HG02840 (cell line): ENCODE results near the gene RHD.
A peak's percentile ranks its signal among the peaks of the same experiment; 100 is the strongest.
"Not testable (repeated sequence)": the region's sequence is repeated elsewhere in the genome, so short reads cannot be mapped to it uniquely, and the experiment has no call there.

Experiments
- ATAC-seq: cut with Tn5 transposase; IDR thresholded peaks from one replicate; pipeline ENCODE4 v1.9.1; 2021; ENCODE audit warnings: mild to moderate bottlenecking, moderate library complexity, moderate number of reproducible peaks; ENCODE audit not compliant: unreplicated experiment, low FRiP score

Gene RHD

GRCh38 chr1:25272238-25272637 is at the start of gene RHD:
RHD (plus strand) TSS chr1:25272509; CDS start chr1:25272548, 39 bp downstream.
- ATAC-seq = not testable (repeated sequence)

GRCh38 chr1:25222606-25223005 is 49.7 kb upstream of the RHD start:
- ATAC-seq = no peak

DNA sequence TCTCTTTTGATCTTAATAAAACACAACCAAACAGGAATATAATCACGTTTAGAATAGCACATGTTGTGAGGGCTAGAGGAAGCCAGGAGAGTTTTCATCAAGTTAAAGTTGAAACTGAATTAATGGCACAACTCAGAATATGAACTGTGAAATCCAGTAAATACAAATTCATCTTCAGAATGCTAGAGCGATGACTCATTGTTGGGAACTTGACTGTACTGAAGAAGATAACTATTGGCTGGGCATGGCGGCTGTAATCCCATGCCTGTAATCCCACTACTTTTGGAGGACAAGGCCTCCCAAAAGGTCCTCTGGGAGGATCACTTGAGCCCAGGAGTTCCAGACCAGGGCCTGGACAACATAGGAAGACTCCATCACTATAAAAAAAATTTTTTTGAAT is 48.8 kb upstream of the RHD start:
- no peak for ATAC-seq

DNA sequence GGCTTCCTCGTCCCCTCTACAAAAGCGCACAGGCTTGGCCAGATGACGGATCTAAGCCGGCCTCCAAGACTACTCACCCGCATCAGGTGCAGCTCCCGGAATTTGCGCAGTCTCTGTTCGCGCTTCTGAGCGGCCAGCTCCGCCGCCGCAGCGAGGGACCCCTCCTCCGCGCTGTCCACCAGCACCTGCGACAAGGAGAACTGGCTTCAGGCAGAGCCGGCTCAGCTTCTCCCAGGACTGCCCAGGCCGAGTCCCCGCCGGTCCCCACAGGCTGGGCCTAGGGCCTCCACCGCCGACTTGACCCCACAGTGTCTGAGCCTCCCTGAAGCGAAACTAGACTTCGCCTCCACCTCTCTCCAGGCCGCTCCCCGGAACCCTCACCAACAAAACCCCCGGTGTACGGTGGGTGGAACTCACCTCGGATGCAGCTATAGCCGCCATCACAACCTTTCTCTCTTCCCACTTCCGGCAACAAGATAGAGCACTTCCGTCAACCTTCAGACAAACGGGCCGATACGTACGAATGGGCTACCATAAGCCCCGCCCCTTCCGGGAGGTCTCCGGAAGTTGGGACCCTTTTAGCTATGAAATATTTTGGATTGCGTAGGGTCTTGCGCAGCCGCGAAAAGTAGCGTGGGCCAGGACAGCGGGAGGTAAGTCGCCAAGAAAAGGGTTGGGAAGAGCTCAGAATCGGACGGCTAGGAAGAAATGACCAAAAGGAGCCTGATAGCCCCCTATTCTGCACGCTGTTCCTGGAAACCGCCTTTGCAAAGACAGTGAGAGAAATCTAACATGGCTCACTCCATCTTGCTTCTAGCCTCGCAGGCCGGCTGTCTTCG is 40.1 kb upstream of the RHD start, which contains the start of gene SYF2:
SYF2 (minus strand) TSS at position 476 of the 839 bp plus-strand sequence; CDS start at position 441, 35 bp downstream.
- ATAC-seq = peak; percentile 84

DNA sequence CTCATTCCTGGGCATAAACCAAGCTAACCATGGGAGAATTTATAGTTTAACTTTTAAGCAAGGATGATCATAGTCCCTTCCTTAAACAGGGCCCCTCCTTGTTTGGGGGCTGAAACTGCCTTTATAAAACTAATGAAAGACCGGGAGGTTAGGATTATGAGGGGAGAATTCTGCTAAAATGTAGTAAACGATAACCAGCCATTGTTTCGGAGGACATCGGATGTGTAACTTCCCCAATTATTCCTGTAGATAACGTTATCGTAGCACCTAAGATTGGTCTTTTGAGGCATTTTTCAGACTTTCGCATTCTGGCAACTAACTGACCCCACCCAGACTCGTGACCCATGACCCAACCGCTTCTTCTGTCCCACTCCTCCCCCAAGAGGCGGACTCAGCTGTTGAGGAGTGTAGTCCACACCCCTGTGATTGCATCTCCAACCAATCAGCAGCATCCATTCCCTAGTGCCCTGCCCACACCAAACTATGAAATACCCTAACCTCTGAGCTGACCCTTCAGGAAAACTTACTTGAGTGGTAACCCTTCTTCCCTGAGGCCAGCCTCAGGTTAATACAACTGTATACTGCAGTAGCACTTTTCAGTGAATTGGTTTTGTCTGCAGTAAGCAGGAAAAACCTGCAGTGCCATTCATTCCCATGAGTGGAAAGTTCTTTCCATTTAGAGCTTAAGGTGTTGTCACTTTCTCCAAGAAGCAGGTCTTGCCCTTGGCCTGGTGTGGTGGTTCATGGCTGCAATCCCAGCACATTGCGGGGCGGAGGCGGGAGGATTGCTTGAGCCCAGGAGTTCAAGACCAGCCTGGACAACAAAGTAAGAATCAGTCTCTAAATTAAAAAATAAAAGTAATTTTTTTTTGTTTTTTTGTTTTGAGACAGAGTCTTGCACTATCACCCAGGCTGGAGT is 39.2 kb upstream of the RHD start:
- ATAC-seq = no peak

DNA sequence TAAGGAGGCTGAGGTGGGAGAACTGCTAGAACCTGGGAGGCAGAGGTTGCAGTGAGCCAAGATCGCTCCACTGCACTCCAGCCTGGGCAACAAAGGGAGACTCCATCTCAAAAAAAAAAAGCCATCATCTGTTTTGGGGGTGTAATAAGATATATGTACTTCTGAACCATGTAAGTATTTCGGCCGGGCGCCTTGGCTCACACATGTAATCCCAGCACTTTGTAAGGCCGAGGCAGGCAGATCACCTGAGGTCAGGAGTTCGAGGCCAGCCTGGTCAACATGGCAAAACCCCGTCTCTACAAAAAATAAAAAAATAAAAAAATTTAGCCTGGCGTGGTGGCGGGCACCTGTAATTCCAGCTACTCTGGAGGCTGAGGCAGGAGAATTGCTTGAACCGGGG is 36.9 kb upstream of the RHD start:
- not testable (repeated sequence) for ATAC-seq

DNA sequence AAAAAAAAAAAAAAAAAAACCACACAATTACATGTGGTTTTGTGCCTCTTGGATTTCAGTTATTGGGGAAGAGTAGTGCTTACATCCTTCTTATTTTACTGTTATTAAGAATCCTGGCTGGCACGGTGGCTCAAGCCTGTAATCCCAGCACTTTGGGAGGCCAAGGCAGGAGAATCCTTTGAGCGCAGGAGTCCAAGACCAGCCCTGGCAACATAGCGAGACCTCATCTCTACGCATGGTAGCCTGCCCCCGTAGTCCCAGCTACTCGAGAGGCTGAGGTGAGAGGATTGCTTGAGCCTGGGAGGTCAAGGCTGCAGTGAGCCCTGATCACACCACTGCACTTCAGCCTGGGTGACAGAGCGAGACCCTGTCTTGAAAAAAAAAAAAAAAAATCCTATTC is 36.0 kb upstream of the RHD start:
- not testable (repeated sequence) for ATAC-seq

- no peak for ATAC-seq
These were observed 34.3 kb upstream of the RHD start for GRCh38 chr1:25238046-25238445.

DNA sequence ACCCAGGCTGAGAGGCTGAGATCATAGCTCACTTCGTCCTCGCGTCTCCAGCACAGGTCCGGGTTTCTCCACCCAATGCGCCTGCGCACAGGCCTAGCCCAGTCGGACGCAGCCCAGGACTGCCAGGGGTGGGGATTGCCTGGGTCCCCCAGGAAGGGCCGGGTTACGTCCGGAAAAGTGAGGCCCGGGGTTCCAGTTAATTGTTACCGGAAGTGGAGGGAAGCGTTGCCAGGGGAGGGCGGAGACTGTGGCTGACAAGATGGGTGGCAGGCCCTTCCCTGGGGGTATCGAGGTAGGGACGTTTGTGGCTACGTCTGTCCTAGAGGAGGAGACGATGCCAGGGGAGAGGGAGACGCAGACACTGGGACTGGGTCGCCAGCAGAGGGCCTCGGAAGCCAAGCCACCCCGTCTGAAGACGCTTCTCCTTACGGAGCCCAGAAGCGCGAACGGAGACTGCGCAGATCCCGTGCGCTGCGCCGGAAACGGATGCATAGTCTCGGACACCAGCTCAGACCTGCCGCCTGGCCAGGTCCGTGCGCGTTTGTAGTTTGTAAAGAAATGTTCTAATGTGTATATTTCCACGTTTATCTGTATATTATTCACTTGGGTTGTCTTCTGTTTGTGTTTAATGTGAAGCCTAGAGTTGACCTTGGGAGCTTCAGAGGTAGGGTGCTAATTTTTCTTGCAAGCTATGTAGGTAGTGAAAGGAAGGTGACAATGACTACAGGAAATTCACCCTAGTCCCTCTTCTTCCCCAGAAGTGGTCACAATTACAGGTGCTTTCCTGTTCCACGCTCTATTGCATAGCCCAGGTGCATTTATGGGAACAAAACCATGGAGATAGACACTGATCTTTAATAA is 32.4 kb upstream of the RHD start:
- ATAC-seq = peak; percentile 77

GRCh38 chr1:25243907-25244306 is 28.4 kb upstream of the RHD start:
- ATAC-seq = no peak

- no peak for ATAC-seq
These were observed 26.9 kb upstream of the RHD start for GRCh38 chr1:25245393-25245792.

GRCh38 chr1:25245809-25246599 is 26.3 kb upstream of the RHD start:
- no peak for ATAC-seq

- ATAC-seq = peak; percentile 9
These were observed 25.7 kb upstream of the RHD start for GRCh38 chr1:25246600-25247023.

GRCh38 chr1:25247024-25247828 is 25.1 kb upstream of the RHD start, which contains the start of gene RSRP1:
RSRP1 (minus strand) TSS chr1:25247454; CDS start chr1:25246963, 491 bp downstream.
- ATAC-seq = peak; percentile 92

DNA sequence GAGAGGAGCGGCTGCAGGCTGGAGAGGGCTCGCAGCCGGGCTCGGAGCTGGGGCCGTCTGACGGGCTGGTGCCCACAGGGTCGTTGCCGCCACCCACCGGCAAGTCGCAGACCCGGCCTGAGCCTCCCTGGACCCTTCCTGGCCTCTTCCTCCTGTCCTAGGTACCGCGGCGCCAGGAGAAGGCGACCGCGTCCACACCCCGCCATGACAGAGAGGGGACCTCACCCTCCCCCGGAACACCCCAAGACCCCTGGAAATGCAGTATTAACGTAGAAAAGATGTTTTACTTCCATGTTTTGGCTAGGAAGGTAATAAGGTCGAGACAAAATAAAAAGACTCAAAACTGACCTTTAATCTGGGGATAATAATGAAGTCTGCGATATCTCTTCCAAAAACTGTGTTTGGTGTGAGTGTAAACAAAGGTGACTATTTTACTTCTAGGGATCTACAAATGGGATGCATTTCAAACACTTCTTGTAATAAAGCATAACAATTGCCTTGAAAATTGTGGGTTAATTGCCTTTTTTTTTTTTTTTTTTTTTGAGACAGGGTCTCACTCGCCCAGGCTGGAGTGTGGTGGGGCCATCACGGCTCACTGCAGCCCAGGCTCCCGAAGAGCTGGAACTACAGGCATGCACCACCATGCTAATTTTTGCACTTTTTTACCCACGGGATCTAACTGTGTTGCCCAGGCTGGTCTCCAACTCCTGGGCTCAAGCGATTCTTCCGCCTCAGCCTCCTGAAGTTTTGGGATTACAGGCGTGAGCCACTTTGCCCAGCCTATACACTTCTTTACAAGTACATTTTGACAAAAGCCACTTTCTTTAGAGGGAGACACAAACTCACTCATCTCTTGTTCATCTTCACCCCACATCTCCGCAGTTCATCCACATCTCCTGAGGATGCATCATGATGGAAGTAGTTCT is 24.2 kb upstream of the RHD start:
- ATAC-seq = peak; percentile 4

DNA sequence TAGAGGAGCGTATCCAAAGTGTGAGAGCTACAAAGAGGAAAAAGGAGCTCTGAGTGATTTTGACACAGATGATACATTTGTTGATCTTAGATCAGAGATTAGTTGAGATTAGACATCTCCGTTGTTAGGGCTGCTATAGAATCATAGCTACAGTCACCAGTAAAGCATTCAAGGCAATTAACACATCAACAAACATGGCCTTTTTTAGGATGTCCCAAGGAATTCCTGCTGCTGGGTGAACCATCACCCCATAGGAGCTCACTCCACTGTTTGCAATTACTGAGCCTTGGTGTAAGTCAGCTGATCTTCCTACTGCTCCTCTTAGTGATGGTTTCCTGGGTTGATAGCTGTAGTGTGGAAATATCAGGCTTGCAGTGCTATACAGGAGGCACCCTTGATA is 18.4 kb upstream of the RHD start:
- ATAC-seq = no peak
